Hematopoietic multipotent progenitor cell treated with erythropoietin and hydrocortisone succinate and interleukin-3 and kit ligand, for 4 days (in vitro differentiated cells): Measurements from ENCODE around the gene ZNF654.
A peak's percentile ranks its signal among the peaks of the same experiment; 100 is the strongest.
"Not testable (repeated sequence)": the region's sequence is repeated elsewhere in the genome, so short reads cannot be mapped to it uniquely, and the experiment has no call there.

Experiments
- DNase-seq: peaks from one replicate; pipeline ENCODE4 v3.0.0-alpha.2; 2015

The ZNF654 gene

DNA sequence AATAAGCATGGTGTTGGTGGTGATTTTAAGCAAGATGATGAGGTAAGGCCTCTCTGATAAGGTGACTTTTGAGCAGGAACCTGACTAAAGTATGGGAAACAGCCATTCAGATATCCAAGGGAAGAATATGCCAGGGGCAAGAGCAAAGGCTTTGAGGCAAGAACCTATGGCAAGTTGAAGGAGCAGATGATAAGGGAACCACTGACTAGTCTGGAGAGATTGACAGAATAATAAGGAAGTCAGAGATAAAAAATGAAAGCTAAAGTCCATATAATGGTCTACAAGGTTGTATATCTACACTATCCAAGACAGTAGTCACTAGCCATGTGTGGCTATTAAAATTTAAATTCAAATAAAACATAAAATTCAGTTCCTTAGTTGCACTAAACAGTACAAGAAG lies 88.2 kb downstream of the ZNF654 start:
- peak; percentile 51 for DNase-seq

DNA sequence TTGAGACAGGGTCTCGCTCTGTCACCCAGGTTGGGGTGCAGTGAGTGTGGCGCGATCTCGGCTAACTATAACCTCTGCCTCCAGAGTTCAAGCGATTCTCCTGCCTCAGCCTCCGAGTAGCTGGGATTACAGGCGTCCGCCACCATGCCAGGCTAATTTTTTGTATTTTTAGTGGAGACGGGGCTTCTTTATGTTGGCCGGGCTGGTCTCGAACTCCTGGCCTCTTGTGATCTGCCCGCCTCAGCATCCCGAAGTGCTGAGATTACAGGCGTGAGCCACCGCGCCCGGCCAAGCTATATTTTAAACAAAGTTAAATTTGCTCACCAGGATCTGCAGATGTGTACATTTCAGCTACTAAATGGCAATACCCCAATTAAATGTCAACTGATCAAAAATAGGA lies 89.6 kb downstream of the ZNF654 start:
- no peak for DNase-seq

DNA sequence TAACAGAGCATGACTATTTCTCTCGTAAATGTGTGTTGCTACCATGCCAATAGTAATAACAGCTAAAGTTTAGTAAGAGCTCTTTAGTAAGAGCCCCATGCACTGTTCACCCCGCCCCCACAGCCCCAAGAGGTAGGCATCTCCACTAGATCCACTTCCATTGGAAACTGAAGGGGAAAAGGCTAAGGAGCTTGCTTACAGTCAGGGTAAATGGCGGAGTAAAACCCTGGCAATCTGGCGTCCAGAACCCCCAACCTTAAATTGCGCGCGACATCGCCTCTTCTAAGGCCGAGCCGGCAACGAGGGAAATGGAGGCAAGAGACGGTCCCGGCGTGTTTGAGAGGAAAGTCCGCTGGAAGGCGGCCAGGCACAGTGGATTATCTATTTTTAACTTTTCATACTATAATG lies 90.0 kb downstream of the ZNF654 start:
- DNase-seq: no peak

DNA sequence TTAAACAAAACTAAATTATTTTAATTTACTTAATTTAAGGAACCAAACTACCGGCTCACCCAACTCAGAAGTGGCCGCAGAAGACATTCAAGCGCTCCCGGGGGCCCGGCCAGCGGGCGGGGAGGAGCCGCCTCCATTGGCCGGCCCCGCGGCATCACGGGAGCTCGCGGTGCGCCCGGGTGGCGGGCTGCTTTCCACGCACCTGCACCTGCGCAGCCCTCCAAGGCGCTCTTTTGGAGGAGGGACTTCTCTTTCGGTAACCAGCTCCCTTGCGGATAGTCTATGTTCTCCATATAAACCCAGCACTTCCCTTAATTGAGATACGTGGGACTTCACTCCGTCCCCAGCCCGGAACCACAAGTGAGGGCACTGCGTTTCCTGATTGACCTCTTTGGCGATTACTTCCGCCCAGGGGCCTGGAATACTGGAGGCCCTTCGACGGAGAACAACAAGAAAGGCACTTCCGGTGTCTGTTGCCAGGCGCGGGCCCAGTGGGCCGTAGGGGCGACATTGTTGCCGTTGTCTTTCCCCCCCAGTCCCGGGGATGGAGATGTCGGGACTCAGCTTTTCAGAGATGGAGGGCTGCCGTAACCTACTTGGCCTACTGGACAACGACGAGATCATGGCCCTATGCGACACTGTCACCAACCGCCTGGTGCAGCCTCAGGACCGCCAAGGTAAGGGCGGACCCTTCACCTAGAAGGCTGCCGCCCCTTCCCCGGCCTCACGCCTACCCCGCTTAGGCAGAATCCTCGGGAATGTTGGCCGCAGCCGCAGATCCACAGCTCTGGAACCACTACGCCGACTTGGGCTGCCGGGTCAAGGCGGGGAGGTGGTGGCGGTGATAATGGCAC lies 90.7 kb downstream of the ZNF654 start, which contains the start of gene C3orf38:
Gene C3orf38 (plus strand): TSS at position 451 of the 854 bp plus-strand sequence. CDS start 94 bp downstream, at position 545.
- DNase-seq: peak; percentile 98

DNA sequence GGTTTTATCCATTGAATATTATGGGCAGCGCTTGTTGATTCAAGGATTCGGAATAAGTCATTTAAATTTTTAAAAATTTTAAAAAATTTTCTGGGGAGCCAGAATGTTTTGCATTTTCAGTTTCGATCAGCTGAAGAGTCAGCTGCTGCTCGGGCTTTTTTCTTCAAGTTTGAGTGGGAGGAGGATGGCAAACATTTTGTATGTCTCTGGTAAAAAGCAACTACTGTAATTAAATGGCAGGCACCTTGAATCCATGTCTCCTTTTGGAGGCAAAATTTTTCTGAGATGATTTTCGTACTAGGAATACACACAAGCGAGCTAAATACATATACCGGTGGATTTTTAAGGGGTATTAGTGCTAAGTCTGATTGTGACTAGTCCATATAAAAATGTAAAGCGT lies 91.3 kb downstream of the ZNF654 start:
- DNase-seq: peak; percentile 69

DNA sequence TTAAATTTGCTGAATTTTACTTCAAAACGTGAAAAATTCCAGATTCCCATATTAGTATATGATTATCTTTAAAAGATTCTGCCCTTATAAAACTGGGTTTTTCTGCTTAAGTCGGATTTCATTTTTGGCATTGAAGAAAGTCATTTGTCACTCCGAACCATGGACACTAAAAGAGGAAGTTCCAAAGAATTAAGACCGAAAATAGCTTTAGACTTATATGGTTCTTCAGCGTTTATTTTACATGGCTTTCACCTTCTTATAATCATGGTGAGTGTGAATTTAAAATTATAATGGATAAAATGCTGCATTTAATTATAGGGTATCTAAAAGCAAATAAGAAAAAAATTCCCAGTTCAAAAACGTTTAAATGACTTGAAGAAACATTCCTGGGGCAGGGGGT lies 91.8 kb downstream of the ZNF654 start:
- DNase-seq: peak; percentile 74

DNA sequence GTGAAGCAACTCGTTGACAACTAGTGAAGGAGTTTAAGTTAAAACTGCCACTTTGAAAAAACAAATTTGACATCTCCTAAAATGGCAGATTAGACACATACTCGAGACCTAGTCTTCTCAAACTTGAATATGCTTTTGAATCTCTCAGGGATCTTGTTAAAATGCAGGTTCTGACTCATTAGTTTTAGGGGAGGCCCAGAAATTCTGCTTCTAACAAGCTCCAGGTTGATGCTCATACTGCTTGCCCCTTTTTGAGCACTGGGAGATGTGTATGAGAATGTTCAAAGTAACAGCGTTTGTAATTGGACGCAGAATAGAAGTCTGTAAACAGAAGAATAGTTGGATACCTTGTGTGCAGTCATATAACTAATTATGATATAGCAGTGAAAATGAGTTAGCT lies 92.3 kb downstream of the ZNF654 start:
- peak; percentile 29 for DNase-seq

DNA sequence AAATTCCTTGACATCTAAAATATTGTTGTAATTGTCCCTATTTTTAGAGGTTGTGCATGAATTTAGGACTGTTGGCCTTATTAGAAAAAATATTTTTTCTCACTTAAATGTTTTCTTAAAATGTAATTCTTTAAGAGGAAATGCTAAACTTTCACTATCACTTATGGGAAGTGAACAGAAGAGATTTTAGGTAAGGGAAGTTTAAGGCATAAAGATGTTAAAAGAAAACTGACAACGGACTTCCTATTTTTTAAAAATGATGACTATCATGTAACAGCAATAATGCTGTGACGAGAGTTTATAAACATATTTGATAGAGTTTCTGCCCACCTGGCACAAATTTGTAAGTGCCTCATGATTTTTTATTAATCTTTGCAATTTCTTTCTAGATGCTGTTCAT lies 93.8 kb downstream of the ZNF654 start:
- DNase-seq: no peak

DNA sequence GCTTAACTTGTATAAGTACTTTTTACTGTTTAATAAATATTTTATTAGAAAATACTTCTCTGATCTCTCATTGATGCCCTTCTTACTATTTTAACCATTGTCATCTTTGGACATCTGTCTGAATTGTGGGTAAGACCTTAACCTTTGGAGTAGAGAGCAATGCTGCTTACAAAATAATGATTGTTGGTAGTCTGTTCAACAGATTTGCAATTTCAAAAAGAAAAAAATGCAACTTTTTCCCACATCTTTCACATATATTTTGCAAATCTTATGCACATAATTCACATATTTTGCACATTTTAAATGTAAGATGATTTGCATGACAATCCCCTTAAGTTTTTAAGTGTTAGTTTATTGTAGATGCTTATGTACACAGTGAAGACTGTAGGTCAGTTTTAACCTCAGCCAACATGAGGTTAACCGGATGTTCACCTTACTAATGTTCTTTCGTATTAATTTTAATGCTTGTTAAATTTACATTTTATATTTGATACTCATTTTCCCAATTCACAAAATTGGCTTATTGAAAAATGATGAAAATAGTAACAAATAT lies 107.4 kb downstream of the ZNF654 start:
- no peak for DNase-seq

DNA sequence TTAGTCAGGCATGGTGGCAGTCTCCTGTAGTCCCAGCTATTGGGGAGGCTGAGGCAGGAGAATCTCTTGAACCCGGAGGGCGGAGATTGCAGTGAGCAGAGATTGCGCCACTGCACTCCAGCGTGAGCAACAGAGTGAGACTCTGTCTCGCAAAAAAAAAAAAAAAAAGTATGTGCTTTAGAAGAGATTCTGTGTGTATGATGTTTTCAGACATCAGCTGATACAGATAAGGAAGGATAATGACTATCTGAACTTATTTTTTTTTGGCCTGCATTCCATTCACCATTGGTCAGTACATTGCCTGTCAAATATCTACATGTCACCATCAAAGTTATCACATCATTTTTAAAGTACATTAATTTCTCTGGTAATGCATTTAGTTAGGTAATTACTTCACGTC lies 108.1 kb downstream of the ZNF654 start:
- DNase-seq: no peak

DNA sequence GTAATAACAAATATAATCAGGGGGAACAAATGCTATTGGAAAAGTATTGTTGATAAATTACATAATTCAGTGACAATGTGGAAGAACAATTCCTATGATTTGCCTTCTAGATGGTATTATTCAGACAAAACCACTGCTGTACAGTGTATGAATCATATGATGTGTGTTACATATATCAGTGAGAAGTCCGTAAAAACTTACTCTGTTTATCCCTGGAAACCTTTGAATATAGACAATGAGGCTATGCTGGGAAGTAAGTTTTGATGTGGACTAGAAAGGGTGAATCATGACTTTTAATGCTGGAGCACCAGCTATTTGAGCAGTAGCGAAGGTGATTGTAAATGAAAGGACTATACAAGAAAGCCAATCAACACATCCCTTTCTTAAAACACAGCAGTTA lies 108.6 kb downstream of the ZNF654 start:
- no peak for DNase-seq

DNA sequence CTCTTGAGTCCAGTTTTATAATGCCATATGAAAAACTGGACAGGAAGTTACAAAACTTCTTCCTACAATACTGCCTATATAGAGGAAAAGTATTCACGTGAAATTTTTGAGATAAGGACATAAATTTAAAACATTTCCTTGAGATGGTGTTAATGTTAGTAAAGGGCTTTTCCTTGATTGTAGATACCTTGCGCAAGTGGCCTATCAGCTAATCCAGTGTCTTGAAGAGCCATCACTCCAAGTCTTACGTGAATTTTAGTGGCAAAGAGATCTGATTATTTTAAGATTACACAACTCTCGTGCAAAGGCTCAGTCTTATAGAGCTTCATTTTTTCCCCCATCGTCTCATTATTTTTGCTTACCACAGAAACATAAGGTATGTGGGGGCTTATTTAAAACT lies 109.1 kb downstream of the ZNF654 start:
- no peak for DNase-seq

DNA sequence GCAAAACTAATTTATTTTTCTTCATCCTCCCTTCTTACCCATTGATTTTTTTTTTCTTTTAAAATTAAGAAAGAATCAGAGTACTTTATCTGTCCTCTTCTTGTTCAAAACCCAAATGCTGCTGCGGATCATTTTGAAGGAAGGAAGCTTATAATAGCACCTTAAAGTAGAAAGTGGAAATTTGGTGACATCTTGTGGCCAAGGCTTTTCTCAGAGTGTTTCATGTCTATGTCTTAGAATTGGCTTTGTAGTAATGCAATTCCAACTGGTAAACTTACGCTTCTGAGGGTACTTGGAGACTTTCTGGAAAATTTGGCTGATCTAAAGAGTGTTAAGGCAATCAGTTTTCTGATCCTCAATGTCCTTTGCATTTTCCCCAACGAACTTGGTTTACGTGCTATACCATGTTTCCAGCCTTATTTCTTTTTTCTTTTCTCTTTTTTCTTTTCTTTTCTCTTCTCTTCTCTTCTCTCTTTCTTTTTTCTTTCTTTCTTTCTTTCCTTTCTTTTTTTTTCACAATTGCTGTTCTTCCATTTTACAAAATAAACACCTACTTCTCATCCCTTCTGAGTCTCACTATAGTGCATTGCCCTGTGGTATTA lies 121.4 kb downstream of the ZNF654 start:
- DNase-seq: peak; percentile 85

DNA sequence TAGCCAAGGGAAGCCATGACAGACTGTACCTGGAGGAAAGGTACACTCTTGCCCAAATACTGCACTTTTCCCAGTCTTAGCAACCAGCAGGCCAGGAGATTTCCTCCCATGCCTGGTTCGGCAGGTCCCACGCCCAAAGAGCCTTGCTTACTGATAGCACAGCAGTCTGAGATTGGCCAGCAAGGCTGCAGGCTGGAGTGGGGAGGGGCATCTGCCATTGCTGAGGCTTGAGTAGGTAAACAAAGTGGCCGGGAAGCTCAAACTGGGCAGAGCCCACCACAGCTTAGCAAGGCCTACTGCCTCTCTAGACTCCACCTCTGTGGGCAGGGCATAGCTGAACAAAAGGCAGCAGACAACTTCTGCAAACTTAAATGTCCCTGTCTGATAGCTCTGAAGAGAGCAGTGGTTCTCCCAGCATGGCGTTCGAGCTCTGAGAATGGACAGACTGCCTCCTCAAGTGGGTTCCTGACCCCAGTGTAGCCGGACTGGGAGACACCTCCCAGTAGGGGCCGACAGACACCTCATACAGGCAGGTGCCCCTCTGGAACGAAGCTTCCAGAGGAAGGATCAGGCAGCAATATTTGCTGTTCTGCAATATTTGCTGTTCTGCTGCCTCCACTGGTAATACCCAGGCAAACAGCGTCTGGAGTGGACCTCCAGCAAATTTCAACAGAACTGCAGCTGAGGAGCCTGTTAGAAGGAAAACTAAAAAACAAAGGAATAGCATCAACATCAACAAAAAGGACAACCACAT lies 123.3 kb downstream of the ZNF654 start:
- DNase-seq: not testable (repeated sequence)

DNA sequence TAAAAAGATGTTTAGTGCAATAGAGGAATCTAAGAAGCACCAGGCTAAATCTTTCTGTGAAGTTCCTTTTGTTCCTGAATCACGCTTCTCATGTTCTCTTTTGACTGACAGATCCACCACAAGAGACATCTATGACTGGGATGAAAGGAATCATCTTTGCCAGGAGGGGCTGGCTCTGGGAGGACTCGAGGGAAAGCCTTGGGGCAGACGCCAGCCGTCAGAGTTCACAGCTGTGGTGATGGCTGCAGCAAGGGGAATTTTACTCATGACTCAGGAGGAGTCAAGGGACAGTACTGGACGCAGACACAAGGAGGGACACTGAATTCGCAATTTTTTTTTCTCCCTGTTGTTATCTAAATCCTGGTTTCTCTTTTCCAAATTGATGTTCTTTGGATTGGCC lies 129.4 kb downstream of the ZNF654 start:
- DNase-seq: no peak

DNA sequence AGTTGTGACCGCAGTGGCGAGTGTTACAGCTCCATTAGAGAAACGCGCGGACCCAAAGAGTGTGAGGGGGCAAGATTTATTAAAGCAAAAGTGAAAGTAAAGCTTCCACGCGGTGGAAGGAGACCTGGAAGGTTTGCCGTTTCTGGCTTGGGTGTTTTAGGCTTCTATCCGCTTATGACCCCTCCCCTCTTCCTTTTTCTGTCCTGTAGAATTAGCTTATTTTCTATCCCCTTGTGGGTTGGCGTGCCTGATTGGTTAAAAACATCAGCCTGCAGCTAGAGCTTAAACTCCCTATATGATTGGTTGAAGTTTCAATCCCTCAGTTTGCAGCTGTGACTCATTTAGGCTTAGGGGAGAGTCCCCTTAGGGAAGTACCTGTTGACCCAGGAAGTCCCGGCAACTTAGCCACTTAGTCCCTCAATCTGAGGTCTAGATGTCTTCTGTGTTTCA lies 130.3 kb downstream of the ZNF654 start:
- no peak for DNase-seq

DNA sequence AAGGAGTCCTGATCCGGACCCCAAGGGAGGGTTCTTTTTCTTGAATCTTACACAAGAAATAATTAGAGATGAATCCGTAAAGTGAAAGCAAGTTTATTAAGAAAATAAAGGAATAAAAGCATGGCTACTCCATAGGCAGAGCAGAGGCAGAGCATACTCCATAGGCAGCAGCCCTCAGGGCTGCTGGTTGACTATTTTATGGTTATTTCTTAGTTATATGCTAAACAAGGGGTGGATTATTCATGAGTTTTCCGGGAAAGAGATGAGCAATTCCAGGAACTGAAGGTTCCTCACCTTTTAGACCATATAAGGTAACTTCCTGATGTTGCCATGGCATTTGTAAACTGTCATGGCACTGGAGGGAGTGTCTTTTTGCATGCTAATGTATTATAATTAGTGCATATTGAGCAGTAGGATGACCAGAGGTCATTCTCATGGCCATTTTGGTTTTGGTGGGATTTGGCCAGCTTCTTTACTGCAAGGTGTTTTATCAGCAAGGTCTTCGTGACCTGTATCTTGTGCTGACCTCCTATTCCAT lies 132.9 kb downstream of the ZNF654 start:
- no peak for DNase-seq

DNA sequence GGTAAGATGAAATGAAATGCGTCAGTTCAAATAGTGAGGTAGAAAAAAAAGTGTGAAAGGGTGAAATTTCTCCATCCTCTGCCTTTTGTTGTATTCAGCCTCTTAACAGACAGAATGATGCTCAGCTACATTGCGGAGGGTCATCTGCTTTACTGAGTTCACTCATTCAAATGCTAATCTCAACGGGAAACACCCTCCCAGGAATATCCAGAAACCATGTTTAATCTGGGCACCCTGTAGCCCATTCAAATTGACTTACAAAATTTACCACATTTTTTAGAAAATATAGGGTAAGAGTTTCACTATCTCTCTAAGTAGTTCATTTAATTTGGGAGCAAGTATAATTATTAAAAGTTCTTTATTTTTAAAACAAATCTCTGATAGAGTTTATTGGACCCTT lies 133.6 kb downstream of the ZNF654 start:
- no peak for DNase-seq
